Measurements from ENCODE around the gene MCL1. TPM values are rescaled to one million over a fixed set of nuclear protein-coding genes. Genes with fewer than 3 reads are reported as not detected.

Gene MCL1
- polyA plus RNA-seq, 1 of the 3 experiments (the other 2 are of a cell fraction) = 110 TPM

- TF ChIP-seq FOXJ3 (CRISPR knock-in tag; IDR thresholded peaks at IDR 0.05) (no peak), MXI1 (IDR thresholded peaks at IDR 0.05; ENCODE audit: low read depth, low read length) (0 out of 2 replicates have a peak, but pooled peaks have one; percentile 26), ELF1 (IDR thresholded peaks at IDR 0.05) (no peak), EZH2phosphoT487 (IDR thresholded peaks at IDR 0.05; ENCODE audit: borderline replicate concordance, low read depth) (no peak), REST (IDR thresholded peaks at IDR 0.05; ENCODE audit: low read depth, low read length) (no peak), YY1 (IDR thresholded peaks at IDR 0.05; ENCODE audit: low read depth) (no peak)
- TF ChIP-seq, protein P1, sequence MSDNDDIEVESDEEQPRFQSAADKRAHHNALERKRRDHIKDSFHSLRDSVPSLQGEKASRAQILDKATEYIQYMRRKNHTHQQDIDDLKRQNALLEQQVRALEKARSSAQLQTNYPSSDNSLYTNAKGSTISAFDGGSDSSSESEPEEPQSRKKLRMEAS (IDR thresholded peaks at IDR 0.05; ENCODE audit: low read depth) = no peak
Observed at GRCh38 chr1:150563340-150564038, 15.9 kb downstream of the MCL1 start (continued).

DNA sequence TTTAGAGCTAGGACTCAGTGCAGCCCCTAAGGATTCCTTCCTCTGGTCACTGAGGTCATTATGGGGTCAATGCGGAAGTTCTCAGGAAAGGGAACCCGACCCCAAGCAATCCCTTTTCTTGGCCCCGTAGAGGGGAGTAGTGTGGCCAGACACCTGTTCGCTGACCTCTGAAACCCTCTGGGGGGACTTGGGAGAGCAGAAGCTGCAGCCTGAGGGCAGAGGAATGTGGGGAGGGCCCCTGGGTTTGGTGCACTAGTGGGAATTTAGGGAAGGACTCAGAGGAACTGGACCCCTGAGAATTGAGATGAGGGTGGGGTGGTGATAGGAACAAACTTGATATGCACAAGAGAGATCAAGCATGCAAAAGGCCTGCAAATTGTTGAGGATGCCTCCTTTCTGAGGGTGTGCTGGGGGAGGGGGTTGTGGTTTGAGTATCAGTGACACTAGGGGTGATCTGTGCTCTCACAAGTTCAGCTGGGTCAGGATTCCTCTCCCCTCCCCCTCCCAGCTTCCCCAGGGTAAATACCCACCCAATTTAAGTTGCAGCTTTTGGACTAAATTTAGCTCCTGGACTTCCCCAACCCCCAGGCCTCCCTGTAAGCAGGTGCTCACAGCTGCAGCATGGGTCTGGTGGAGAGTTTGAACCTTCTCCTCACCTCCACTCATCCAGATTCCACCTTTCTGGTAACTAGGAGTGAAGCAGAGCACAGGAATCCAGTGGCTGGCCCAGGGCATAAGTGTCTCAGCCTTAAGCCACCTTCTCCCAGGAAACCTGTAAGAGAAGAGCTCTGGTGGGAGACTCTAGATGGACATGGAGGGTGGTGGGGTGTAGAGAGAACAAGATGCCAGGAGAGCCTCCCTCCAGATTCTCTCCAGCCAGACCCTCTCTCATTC lies 16.7 kb downstream of the MCL1 start:
- Histone ChIP-seq H3K9ac (peak overlapping the region; percentile 89), H3K79me2 (ENCODE audit: insufficient read depth) (peaks cover 86% of the 10 kb centered on the region), H3K4me1 (ENCODE audit: control insufficient read depth in 1 of 2, insufficient read depth in 2 of 2, low read depth in 1 of 2, low read length in 1 of 2) (peaks cover 42 to 47% of the 10 kb centered on the region in 2 experiments), H3K9me3 (no peaks in the 10 kb centered on the region), H3K27ac (ENCODE audit: low read depth in 2 of 2, low read length in 1 of 2) (peak overlapping the region; percentile 99 to 100), H2AFZ (ENCODE audit: low read depth) (no peak overlapping the region; the same call in 1 of the 2 replicates), H3K4me2 (peak overlapping the region; percentile 81), H3K36me3 (replicated peaks in 1 of 2; ENCODE audit: control insufficient read depth in 1 of 2, insufficient read depth in 2 of 2, low read length in 1 of 2) (no peaks in the 10 kb centered on the region), H4K20me1 (ENCODE audit: insufficient read depth) (peaks cover 6% of the 10 kb centered on the region; the same call in 1 of the 2 replicates), H3K4me3 (ENCODE audit: low read depth in 2 of 2, low read length in 1 of 2) (peak overlapping the region in 1 of 2 experiments; percentile 69; a peak in 1 of 4 replicates), H3F3A (replicated peaks; ENCODE audit: insufficient read depth) (peaks cover 49% of the 10 kb centered on the region), H3K9me2 (no peaks in the 10 kb centered on the region), H3K27me3 (ENCODE audit: insufficient read depth) (no peaks in the 10 kb centered on the region)
- TF ChIP-seq GABPA (IDR thresholded peaks at IDR 0.05; ENCODE audit: low read depth) = 0 out of 2 replicates have a peak, but pooled peaks have one; percentile 29
- no peak for TF ChIP-seq PBX3 (IDR thresholded peaks at IDR 0.05)
- TF ChIP-seq SIN3A (IDR thresholded peaks at IDR 0.05; ENCODE audit: borderline replicate concordance, low read depth, low read length) = no peak
- WGBS (ENCODE audit: low lambda C conversion rate) = 20% methylated on average over 4 of the region's 4 CpGs
- ChIA-PET CTCF (interaction anchor here (1.2 to 6.2 kb wide), 8 partner anchors 12 to 433 kb away, joined by 3 to 142 read pairs (median 18); partner anchors contain the start of genes ADAMTSL4, FALEC and MCL1), POLR2A (interaction anchor here (1.0 to 8.9 kb wide), 6 partner anchors 8 to 67 kb away, joined by 3 to 149 read pairs (median 4); partner anchors contain the start of genes ADAMTSL4, ENSA and MCL1)
- no peak for DNase-seq
